ENCODE results near the gene KIF7. TPM values are rescaled to one million over a fixed set of nuclear protein-coding genes. Genes with fewer than 3 reads are reported as not detected.

The KIF7 gene
- total RNA-seq, 2 experiments from 2014 or later: 0.21 to 0.37 TPM

DNA sequence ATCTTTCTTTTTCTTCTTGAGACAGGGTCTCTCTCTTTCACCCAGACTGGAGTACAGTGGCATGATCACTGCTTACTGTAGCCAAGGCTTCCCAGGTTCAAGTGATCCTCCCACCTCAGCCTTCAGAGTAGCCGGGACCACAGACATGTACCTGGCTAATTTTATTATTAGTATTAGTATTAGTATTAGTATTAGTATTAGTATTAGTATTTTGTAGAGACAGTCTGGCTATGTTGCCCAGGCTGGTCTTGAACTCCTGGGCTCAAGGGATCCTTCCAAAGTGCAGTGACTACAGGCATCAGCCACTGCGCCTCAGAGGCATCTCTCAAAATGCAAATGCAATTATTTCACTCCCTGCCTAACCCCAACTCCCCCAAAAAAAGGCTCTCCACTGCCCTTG lies 1.7 kb downstream of the KIF7 start:
- H3K27ac Mint-ChIP-seq: no peak overlapping the region
- no peaks in the 10 kb centered on the region for H3K9me3 Mint-ChIP-seq (ENCODE audit: insufficient read depth)
- ATAC-seq: no peak
- peaks cover 41% of the 10 kb centered on the region for H3K27me3 Mint-ChIP-seq (ENCODE audit: low read depth)
- DNase-seq: no peak
- CTCF ChIA-PET: no interaction called here
- no peak overlapping the region for H3K4me3 Mint-ChIP-seq
- H3K36me3 Mint-ChIP-seq (ENCODE audit: low read depth): no peaks in the 10 kb centered on the region
- POLR2A ChIA-PET: no interaction called here
- H3K4me1 Mint-ChIP-seq (ENCODE audit: low read depth): peaks cover 15% of the 10 kb centered on the region

DNA sequence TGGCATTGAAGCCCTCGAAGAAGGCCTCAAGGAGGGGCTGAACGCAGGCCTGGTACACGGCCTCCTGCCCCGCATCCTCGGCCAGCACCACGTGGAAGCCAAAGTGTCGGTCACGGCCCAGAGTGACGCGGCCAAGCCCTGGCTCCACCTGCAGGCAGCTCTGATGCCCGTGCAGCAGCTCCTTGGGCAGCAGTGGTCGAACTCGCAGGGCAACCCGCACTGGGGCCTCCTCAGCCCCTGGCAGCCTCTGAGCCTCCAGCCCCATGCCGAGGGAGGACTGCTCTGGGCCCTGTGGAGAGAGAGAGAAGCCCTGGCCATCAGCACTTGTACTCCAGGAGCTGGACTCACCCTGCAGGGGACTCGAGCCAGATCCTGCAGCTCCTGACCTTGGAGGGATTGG lies 2.6 kb downstream of the KIF7 start:
- no peak for ATAC-seq
- H3K36me3 Mint-ChIP-seq (ENCODE audit: low read depth): no peaks in the 10 kb centered on the region
- peaks cover 15% of the 10 kb centered on the region for H3K4me1 Mint-ChIP-seq (ENCODE audit: low read depth)
- no peak overlapping the region for H3K27ac Mint-ChIP-seq
- ChIA-PET CTCF (no interaction called here), POLR2A (no interaction called here)
- no peaks in the 10 kb centered on the region for H3K9me3 Mint-ChIP-seq (ENCODE audit: insufficient read depth)
- H3K4me3 Mint-ChIP-seq: no peak overlapping the region
- H3K27me3 Mint-ChIP-seq (ENCODE audit: low read depth): peaks cover 38% of the 10 kb centered on the region
- DNase-seq: no peak

DNA sequence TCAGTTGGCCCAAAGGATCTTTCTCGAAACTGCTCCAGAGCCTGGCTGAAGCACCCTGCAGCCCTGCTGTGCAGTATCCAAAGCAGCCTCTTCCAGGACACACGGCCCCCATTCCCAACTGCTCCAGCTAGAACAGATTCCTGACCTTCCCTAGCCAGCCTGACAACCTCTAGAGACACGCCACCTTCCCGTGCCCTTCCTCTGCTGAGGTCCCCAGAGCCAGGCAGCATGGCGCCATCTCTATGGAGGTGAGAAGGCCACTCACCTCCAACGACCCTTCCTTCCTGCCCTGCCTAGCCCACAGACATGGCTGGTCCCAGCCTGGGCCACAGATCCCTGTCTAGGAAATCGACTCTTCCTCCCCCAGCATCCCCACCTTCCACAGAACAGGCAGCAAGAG lies 3.1 kb downstream of the KIF7 start:
- Mint-ChIP-seq H3K36me3 (ENCODE audit: low read depth) (no peaks in the 10 kb centered on the region), H3K9me3 (ENCODE audit: insufficient read depth) (no peaks in the 10 kb centered on the region), H3K4me1 (ENCODE audit: low read depth) (peaks cover 17% of the 10 kb centered on the region), H3K27ac (no peak overlapping the region), H3K27me3 (ENCODE audit: low read depth) (peaks cover 34% of the 10 kb centered on the region), H3K4me3 (no peak overlapping the region)
- ChIA-PET POLR2A (no interaction called here), CTCF (no interaction called here)
- ATAC-seq (no peak), DNase-seq (no peak)

DNA sequence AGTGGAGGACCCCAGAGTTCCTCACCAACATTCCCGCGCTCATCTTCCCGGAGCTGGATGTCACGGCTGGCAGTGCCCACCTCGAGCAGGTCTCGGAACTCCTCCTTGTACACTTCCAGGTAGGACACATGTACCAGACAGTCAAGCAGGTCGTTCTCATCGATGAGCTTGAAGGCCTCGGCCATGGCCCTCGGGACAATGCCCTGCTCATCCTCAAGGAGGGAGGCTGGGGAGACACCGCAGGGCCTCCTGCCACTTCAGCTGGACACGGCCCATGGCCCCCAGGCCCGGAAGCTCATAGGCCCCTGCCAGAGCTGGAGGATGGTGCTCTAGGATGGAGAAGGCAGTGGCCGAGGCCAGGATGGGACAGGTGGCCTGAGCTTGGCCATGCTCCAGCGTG lies 5.6 kb downstream of the KIF7 start:
- H3K9me3 Mint-ChIP-seq (ENCODE audit: insufficient read depth): no peaks in the 10 kb centered on the region
- ChIA-PET POLR2A (interaction anchor here (0.8 kb wide), 1 partner anchor 124 kb away, joined by 5 read pairs; no protein-coding TSS in a partner anchor), CTCF (no interaction called here)
- H3K27ac Mint-ChIP-seq: no peak overlapping the region
- no peak for ATAC-seq
- H3K36me3 Mint-ChIP-seq (ENCODE audit: low read depth): no peaks in the 10 kb centered on the region
- no peak for DNase-seq
- peaks cover 17% of the 10 kb centered on the region for H3K27me3 Mint-ChIP-seq (ENCODE audit: low read depth)
- H3K4me3 Mint-ChIP-seq: no peak overlapping the region
- H3K4me1 Mint-ChIP-seq (ENCODE audit: low read depth): peaks cover 8% of the 10 kb centered on the region

DNA sequence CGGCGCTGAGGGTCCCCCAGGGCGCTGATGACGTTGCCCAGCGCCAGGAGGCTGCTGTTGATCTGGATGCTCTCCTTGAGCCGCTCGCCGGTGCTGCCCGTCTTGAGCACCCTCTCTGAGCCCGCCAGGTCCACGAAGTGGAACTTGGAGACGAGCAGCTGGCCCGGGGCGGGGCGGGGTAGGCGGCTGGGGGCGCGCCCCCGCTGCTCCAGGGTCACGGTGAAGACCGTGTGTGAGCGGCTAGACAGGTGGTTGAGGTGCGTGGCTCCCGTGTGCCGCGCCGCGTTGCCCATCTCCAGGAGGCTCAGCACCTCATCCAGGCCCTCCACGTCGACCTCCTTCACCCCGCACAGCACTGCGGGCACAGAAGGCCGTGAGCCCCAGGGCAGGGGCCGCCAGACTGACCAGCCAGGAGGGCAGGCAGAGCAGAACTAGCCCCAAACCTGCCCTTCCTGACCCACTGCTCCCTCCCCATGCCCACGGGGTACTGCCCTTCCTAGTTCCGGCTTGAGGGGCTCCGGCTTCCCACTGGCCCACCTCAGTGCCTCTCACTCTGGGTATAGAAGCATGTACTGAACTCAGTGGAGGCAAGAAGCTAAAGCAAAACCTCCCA lies 6.1 kb downstream of the KIF7 start:
- Mint-ChIP-seq H3K27me3 (ENCODE audit: low read depth) (peaks cover 11% of the 10 kb centered on the region), H3K36me3 (ENCODE audit: low read depth) (no peaks in the 10 kb centered on the region), H3K4me3 (no peak overlapping the region), H3K4me1 (ENCODE audit: low read depth) (peaks cover 2% of the 10 kb centered on the region), H3K9me3 (ENCODE audit: insufficient read depth) (no peaks in the 10 kb centered on the region), H3K27ac (no peak overlapping the region)
- ChIA-PET POLR2A (no interaction called here), CTCF (no interaction called here)
- ATAC-seq: no peak
- no peak for DNase-seq

DNA sequence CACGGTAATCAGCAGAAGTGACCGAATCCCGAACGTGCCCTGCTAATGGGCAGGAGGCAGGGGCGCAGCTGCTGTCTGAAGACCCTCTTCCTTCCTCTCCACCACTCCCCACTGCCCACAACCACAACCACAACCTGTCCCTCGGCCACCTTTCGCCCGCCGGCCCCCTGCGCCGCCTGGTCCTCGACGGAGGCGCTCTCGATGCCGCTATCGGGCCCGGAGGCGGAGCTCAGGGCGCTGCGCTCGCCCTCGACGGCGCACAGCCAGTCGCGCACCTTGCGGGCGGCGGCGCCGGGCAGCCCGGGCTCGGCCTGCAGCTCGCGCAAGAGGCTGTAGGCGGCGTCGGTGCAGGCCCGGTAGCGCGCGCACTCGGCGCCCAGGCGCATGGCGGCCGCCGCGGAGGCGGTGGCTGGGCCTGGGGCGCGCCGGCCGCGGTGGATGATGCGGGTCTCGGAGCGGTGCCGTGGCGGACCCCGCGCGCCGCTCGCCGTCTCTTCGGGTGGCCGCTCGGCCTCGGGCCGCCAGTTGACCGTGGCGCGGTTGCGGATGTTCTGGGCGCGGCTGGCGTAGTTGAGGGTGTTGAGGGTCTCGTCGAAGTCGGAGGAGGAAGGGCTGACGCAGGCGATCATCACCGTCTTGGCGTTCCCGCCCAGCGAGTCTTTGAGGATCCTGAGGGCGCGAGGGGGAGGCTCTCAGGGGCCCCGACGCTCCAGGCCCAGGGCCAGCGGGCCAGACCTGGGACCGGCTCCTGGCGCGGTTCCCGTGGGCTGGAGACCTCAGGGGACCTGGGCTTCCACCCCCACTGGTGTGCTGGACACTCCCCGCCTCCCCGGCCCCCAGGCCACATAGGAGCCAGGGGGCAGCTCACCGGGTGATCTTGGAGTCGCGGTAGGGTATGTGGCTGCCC lies 6.9 kb downstream of the KIF7 start:
- Mint-ChIP-seq H3K27me3 (ENCODE audit: low read depth) (peaks cover 7% of the 10 kb centered on the region), H3K4me3 (no peak overlapping the region), H3K27ac (no peak overlapping the region), H3K36me3 (ENCODE audit: low read depth) (no peaks in the 10 kb centered on the region), H3K9me3 (ENCODE audit: insufficient read depth) (no peaks in the 10 kb centered on the region), H3K4me1 (ENCODE audit: low read depth) (peaks cover 2% of the 10 kb centered on the region)
- ATAC-seq (no peak), DNase-seq (no peak)
- ChIA-PET POLR2A (no interaction called here), CTCF (interaction anchor here (0.7 to 0.8 kb wide), 2 partner anchors 30 to 74 kb away, joined by 3 read pairs; no protein-coding TSS in a partner anchor)

DNA sequence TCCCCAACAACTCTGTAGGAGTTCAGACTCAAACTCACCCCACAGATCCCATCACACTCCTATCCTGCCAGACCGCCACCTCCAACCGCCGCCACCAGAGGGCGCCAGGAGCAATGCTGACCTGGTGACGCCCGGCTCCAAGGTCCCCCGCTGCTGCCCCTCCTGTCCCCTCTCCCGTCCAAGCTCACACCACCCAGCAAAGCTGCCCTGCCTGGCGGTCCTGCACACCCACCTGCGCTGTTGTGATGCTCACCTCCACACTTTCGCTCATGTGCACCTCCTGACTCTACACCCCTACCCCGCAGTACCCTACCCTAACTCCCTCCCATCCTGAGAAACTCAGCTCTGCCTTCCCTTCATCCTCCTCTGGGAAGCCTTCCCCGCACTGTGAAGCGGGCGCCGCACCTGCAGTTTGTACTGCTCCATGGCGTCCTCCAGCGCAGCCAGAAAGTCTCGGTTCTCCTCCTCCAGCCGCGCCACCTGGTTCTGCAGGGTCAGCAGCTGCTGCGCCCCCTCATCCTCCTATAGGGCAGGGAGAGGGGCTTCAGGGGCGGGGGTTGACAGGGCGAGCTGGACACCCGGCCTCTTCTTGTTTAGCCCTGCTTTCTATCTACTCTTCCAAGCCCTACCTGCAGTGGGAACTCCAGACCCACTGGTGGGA lies 7.9 kb downstream of the KIF7 start:
- DNase-seq (peak; percentile 74), ATAC-seq (peak; percentile 72)
- Mint-ChIP-seq H3K27me3 (ENCODE audit: low read depth) (peaks cover 3% of the 10 kb centered on the region), H3K9me3 (ENCODE audit: insufficient read depth) (no peaks in the 10 kb centered on the region), H3K27ac (no peak overlapping the region), H3K36me3 (ENCODE audit: low read depth) (no peaks in the 10 kb centered on the region), H3K4me1 (ENCODE audit: low read depth) (peaks cover 4% of the 10 kb centered on the region), H3K4me3 (no peak overlapping the region)
- ChIA-PET CTCF (interaction anchor here (0.7 to 1.9 kb wide), 3 partner anchors 17 to 73 kb away, joined by 3 to 10 read pairs (median 3); no protein-coding TSS in a partner anchor), POLR2A (no interaction called here)

DNA sequence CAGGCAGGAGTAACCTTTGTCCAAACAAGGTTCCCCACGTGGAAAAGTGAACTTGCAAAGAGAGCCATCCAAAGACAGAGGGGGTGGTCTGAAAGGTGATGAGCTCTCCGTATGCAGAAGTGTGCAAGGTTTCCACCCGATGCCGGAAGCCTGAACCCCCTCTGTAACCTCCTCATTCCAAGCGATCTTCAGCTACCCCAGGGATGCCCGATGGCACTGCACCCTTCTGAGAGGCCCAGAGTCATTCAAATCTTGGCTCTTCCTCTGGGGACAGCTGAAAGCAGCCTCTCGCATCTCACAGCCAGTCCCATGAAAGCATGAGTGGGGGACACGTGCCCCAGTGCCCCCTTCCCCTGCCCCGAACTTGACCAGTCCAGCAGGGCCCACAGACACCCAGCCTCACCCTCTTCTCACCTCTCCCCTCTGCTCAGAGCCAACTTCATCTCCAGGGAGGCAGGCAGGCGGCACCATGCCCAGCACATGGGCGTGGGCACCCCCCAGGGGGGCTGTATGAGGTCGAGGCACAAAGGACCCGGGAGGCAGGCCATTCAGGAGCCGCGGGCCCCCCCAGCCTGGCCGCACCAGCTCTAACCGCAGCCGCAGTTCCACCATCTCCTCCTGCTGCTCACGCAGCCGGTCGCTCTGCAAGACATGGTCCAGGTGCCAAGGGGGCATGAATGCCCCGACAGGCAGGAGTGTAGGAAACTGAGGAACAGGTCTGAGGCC lies 8.7 kb downstream of the KIF7 start:
- no peaks in the 10 kb centered on the region for H3K36me3 Mint-ChIP-seq (ENCODE audit: low read depth)
- DNase-seq (no peak), ATAC-seq (no peak)
- POLR2A ChIA-PET: no interaction called here
- peaks cover 4% of the 10 kb centered on the region for H3K4me1 Mint-ChIP-seq (ENCODE audit: low read depth)
- H3K27me3 Mint-ChIP-seq (ENCODE audit: low read depth): no peaks in the 10 kb centered on the region
- no peak overlapping the region for H3K27ac Mint-ChIP-seq
- CTCF ChIA-PET: interaction anchor here (0.8 to 1.9 kb wide), 5 partner anchors 10 to 94 kb away, joined by 3 to 10 read pairs (median 5); no protein-coding TSS in a partner anchor
- H3K4me3 Mint-ChIP-seq: no peak overlapping the region
- H3K9me3 Mint-ChIP-seq (ENCODE audit: insufficient read depth): no peaks in the 10 kb centered on the region

DNA sequence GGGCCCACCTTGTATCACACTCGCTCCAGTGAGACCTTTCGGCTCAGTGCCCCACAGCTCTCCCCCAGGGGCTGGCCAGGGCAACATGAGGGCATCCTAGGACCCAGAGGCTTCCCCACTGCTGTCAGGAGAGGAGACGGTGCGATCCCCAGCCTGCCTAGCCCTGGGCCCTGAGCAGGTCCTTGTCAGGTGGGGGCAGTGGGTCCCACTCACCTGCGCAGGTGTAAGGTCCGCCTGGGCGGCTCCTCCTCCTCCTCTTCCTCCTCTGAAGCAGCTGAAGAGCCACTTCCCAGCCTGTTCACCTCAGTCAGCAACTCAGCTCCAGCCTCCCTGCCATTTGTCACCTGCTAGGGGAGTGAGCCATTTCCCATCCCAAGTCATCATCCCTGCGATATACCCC lies 9.6 kb downstream of the KIF7 start:
- H3K27me3 Mint-ChIP-seq (ENCODE audit: low read depth): no peaks in the 10 kb centered on the region
- no peak overlapping the region for H3K27ac Mint-ChIP-seq
- DNase-seq: no peak
- POLR2A ChIA-PET: no interaction called here
- CTCF ChIA-PET: interaction anchor here (0.8 to 1.6 kb wide), 3 partner anchors 11 to 17 kb away, joined by 3 to 6 read pairs (median 5); no protein-coding TSS in a partner anchor
- no peaks in the 10 kb centered on the region for H3K36me3 Mint-ChIP-seq (ENCODE audit: low read depth)
- H3K4me1 Mint-ChIP-seq (ENCODE audit: low read depth): peaks cover 4% of the 10 kb centered on the region
- no peak overlapping the region for H3K4me3 Mint-ChIP-seq
- no peak for ATAC-seq
- no peaks in the 10 kb centered on the region for H3K9me3 Mint-ChIP-seq (ENCODE audit: insufficient read depth)

DNA sequence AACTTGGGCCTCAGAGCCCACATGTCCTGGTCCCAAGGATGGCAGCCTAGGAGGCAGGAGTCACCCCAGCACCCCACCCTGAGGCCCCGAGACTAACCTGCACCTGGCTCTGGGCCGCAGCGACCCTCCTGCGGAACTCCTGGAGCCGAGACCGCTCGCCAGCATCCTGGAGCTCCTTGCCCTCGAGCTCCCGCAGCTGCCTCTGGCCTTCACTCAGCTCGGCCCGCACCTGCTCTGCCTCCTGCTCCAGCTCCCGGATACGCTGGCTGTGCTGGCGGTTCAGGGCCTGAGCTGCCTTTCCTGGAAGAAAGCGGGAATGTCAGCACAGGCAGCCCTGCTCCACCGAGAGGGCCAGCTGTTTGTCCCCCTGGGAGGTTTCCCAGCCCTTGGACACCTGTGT lies 13.2 kb downstream of the KIF7 start:
- H3K9me3 Mint-ChIP-seq (ENCODE audit: insufficient read depth): no peaks in the 10 kb centered on the region
- no peak for ATAC-seq
- ChIA-PET POLR2A (no interaction called here), CTCF (no interaction called here)
- peaks cover 2% of the 10 kb centered on the region for H3K4me1 Mint-ChIP-seq (ENCODE audit: low read depth)
- no peak overlapping the region for H3K4me3 Mint-ChIP-seq
- no peak overlapping the region for H3K27ac Mint-ChIP-seq
- no peaks in the 10 kb centered on the region for H3K27me3 Mint-ChIP-seq (ENCODE audit: low read depth)
- no peaks in the 10 kb centered on the region for H3K36me3 Mint-ChIP-seq (ENCODE audit: low read depth)
- DNase-seq: no peak

DNA sequence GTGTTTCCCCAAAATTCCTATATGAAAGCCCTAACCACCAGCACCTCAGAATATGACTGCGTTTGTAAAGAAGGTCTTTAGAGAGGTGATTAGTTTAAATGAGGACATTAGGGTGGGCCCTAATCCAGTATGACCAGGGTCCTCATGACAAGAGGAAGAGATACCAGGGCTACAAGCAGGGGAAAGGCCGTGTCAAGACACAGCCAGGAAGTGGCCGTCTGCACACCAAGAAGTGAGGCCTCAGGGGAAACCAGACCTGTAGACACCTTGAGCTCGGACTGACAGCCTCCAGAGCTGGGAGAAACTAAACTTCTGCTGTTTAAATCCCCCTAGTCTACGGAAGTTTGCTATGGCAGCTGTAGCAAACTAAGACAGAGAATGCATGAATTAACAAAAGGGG lies 14.2 kb downstream of the KIF7 start:
- DNase-seq (no peak), ATAC-seq (no peak)
- ChIA-PET CTCF (no interaction called here), POLR2A (no interaction called here)
- Mint-ChIP-seq H3K27me3 (ENCODE audit: low read depth) (no peaks in the 10 kb centered on the region), H3K27ac (no peak overlapping the region), H3K4me1 (ENCODE audit: low read depth) (peaks cover 2% of the 10 kb centered on the region), H3K4me3 (no peak overlapping the region), H3K36me3 (ENCODE audit: low read depth) (no peaks in the 10 kb centered on the region), H3K9me3 (ENCODE audit: insufficient read depth) (no peaks in the 10 kb centered on the region)
